Pancreas (tissue), 10 donors: ENCODE results near the gene MYL11. TPM values are rescaled to one million over a fixed set of nuclear protein-coding genes. Genes with fewer than 3 reads are reported as not detected.

Experiments
- ATAC-seq, 4 donors: fragments of 200-7000 bp; cut with Tn5 transposase; one replicate each; pipeline versions ENCODE4 v1.8.0 to v1.9.1; 2020; ENCODE audit warnings: mild to moderate bottlenecking in 4 of 4, moderate library complexity in 4 of 4
- DNase-seq, 6 donors: peaks; one replicate each; pipeline ENCODE4 v3.0.0-alpha.2; 2020
- FAIRE-seq: peaks from 2 replicates; lab custom pipeline; 2012; peaks lifted over from hg19 to GRCh38; lab: Jason Lieb, UNC
- H3K27ac ChIP-seq, 4 donors: fragments of 200-600 bp; sonication (generic); 1 replicate in 3 of 4; 2 replicates in 1 of 4; pipeline versions ENCODE4 v1.5.0 to v1.8.0; 2020
- H3K27me3 ChIP-seq, 4 donors: fragments of 200-600 bp; one replicate each; pipeline ENCODE4 v1.8.0; 2021
- H3K36me3 ChIP-seq, 3 donors: fragments of 200-600 bp; sonication (generic) in 1 of 3; one replicate each; pipeline versions ENCODE4 v1.5.0 to v1.8.0; 2020 to 2021
- H3K4me1 ChIP-seq, 3 donors: fragments of 200-600 bp; one replicate each; pipeline ENCODE4 v1.8.0; 2021
- H3K4me3 ChIP-seq, 4 donors: fragments of 200-600 bp; sonication (generic) in 2 of 4; one replicate each; pipeline versions ENCODE4 v1.5.0 to v1.8.0; 2020 to 2021
- H3K9me3 ChIP-seq, 4 donors: fragments of 200-600 bp; one replicate each; pipeline ENCODE4 v1.8.0; 2021
- WGBS, 2 donors: extraction: QIAGEN DNeasy Blood & Tissue Kit; methylation state at CpG; one replicate each; pipeline ENCODE4 v1.1.7; 2013; 5-methylcytosine and 5-hydroxymethylcytosine counted together
- intact Hi-C, 3 donors: fragments of 100-400 bp; cut with DNase I; formaldehyde crosslinking; loops; one replicate each; pipeline versions ENCODE4 v1.11.1 to v1.14.2; 2022
- polyA plus RNA-seq, 2 donors: library from polyadenylated mRNA; stranded (reverse); fragments of 200-250 nt; gene quantifications; one replicate each; pipeline ENCODE4 v1.2.3, GENCODE V29; 2013
- total RNA-seq, 6 donors: library from RNA; stranded (reverse); fragmentation: NEBNext Ultra II Directional in 4 of 6; extraction: Animal tissue kit (Norgen Biotek cat#: 25700) in 4 of 6; gene quantifications; one replicate each; pipeline versions ENCODE4 v1.2.1 to v1.2.4, GENCODE V29; 2021 to 2023
- TF ChIP-seq, protein P1 (sequence below), 4 donors: fragments of 200-600 bp; sonication (generic) in 3 of 4; IDR thresholded peaks; one replicate each; pipeline versions ENCODE4 v1.5.0 to v1.8.0; 2021; ENCODE audit warnings: antibody characterized with exemption in 4 of 4
- donor health status: healthy with polysubstance abuse.
- donor health status: DM: no; HTN: no; CAD: no; lungs with moderate emphysema.
- donor health status: DM: no; HTN: no; CAD: no.
- donor health status: control.
- donor health status: control.
- donor health status: Bipolar disorder and iron deficiency.
- donor health status: DM: yes; HTN: yes; CAD: no.
- donor health status: DM: no; HTN: no; CAD: no.
- donor health status: DM: no; HTN: no; CAD: no.
- donor health status: DM: yes; HTN: yes; CAD: no.

MYL11 gene
- total and polyA plus RNA-seq, 8 donors: 0.24 to 0.84 (median 0.31) TPM; not detected in 3

DNA sequence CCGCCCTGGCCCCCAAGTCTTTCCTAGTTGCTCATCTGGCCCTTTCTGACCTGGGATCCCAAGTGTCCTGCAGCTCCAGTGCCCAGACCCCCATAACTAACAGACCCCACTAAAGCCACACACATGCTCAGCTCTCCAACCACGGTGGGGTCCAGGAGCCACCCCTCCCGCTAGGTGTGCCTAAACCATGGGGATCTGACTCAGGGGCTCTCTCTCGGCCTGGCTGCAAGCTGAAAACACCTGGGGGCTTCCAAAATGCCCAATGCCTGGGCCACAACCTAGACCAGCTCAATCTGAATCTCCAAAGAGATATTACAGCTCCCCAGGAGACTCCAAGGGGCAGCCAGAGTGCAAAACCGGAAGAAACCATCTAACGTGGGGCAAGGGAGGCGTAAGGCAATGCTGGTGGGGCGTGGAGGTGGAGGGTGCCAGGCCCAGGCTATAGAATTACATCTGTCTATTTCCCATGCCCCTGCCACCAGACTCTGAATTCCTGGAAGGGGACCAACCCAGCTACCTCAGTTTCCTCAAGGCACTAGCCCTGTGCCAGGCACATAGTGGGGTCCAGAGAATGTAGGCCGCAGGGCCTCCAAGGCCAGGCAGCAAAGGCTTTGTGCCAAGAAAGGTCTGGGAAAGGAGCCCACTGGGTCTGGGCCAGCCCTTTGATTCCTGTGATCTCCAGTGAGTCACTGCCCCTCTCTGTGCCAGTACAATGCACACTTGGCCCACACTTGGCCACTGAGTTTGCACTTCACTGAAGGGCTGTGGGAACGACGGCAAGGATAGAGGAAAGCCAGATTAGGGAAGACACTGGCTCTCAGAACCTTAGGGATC, 22.8 kb upstream of the MYL11 start:
- peak overlapping the region; percentile 16 to 63 (median 34) for H3K27ac ChIP-seq
- WGBS, 2 donors: 54 to 56% methylated on average over 11 of the region's 11 CpGs
- ATAC-seq: peak; percentile 60 to 71 (median 70)

DNA sequence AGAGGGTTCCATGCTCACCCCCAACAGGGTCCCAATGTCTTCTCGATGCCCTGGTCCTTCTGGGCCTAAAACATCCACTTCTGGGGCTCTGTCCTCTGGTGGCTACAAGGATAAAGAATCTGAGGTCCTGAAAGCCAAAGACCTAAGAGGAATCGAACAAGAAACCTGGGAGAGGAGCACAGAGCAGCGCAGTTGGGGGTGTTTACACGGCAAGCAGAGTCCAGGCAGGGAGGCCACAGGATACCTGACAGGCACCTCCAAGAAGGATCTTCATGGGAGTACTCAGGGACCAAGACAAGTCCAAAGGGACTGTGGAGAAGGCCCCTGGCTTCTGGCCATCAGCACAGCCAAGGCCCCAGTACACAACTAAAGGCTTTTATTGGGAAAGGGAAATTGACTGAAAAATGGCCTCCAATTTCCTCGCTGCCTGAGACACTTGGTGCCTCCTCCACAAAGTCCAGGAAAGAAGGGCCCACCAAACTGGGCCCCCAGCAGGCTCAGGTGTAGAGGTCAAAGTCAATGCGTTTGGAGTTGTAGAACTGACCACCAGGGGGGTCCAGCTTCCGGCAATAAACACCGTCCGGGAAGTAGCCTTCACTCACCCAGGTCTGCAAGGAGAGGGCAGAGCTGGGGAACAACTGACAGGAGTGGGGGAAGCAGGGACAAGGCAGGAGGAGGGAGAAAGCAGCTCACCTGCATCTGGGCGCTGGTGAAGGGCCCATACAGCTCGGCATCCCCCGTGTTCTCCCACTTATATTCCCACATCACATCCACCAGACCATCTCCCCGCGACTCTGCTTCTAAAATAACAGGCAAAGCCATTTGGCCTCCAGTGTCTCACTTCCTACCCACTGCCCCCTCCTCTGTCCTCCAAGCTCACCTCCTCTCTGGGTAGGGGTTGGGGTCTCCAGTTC, 21.9 kb upstream of the MYL11 start:
- ATAC-seq: no peak
- DNase-seq: peak in 3 of 6 donors; percentile 20 to 41 (median 37)
- no peak overlapping the region for H3K4me3 ChIP-seq
- no peaks in the 10 kb centered on the region for H3K27me3 ChIP-seq
- FAIRE-seq: no peak
- H3K4me1 ChIP-seq: peaks cover 9 to 31% (median 23%) of the 10 kb centered on the region in 3 donors
- intact Hi-C loops: no loop called here
- no peaks in the 10 kb centered on the region for H3K9me3 ChIP-seq
- TF ChIP-seq, protein P1, sequence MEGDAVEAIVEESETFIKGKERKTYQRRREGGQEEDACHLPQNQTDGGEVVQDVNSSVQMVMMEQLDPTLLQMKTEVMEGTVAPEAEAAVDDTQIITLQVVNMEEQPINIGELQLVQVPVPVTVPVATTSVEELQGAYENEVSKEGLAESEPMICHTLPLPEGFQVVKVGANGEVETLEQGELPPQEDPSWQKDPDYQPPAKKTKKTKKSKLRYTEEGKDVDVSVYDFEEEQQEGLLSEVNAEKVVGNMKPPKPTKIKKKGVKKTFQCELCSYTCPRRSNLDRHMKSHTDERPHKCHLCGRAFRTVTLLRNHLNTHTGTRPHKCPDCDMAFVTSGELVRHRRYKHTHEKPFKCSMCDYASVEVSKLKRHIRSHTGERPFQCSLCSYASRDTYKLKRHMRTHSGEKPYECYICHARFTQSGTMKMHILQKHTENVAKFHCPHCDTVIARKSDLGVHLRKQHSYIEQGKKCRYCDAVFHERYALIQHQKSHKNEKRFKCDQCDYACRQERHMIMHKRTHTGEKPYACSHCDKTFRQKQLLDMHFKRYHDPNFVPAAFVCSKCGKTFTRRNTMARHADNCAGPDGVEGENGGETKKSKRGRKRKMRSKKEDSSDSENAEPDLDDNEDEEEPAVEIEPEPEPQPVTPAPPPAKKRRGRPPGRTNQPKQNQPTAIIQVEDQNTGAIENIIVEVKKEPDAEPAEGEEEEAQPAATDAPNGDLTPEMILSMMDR (IDR thresholded peaks at IDR 0.05): no peak
- H3K27ac ChIP-seq: peak overlapping the region; percentile 6 to 63 (median 25)
- 86 to 89% methylated on average over 13 to 14 of the region's 14 CpGs for WGBS, 2 donors
- peaks cover 0 to 20% (median 12%) of the 10 kb centered on the region in 3 donors for H3K36me3 ChIP-seq

More for the DNA sequence above, 22.8 kb upstream of the MYL11 start:
- Histone ChIP-seq H3K4me1 (peaks cover 9 to 31% (median 23%) of the 10 kb centered on the region in 3 donors), H3K9me3 (no peaks in the 10 kb centered on the region), H3K4me3 (no peak overlapping the region), H3K36me3 (peaks cover 0 to 20% (median 12%) of the 10 kb centered on the region in 3 donors), H3K27me3 (no peaks in the 10 kb centered on the region)
- intact Hi-C loops: no loop called here
- FAIRE-seq (no peak), DNase-seq (peak; percentile 83 to 96 (median 94))
- TF ChIP-seq, protein P1 (IDR thresholded peaks at IDR 0.05): no peak

DNA sequence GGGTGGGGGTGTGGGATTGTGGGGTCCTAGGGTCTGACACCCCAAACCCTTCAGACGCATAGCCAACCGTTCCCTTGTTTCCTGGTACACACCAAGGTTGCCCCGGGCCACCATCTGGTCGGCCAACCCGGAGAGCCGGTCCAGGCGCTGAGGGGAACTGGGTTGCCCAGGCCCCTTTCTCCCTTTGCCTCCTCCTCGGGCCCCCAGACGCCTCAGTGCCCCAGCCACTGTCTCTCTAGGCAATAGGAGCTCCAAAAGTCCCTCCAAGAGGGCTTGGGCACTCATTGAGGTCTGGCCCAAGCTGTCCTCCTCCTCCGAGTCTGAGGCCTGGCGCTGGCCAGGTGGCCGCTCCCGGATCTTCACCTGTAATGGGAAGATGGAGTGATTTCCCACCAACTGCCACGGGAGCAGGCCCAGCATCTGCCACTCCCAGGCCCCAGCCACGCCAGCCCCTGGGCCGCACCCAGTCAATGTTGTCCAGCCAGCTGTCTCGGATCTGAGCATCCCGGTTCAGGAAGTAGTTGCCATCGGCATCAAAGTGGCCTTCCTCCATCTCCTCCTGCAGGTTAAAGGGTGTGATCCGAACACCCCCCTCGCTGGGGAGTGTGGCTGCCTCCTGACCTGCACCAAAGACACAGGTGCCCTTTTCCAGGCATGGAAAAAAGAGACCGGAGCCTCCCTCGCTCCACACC, 21.0 kb upstream of the MYL11 start:
- intact Hi-C loops: no loop called here
- H3K4me1 ChIP-seq: peaks cover 9 to 31% (median 23%) of the 10 kb centered on the region in 3 donors
- no peak for ATAC-seq
- H3K27me3 ChIP-seq: no peaks in the 10 kb centered on the region
- H3K27ac ChIP-seq: no peak overlapping the region
- FAIRE-seq: no peak
- 86 to 91% methylated on average over 22 to 23 of the region's 23 CpGs for WGBS, 2 donors
- no peaks in the 10 kb centered on the region for H3K9me3 ChIP-seq
- DNase-seq: peak in 3 of 6 donors; percentile 25 to 76 (median 59)
- H3K36me3 ChIP-seq: peaks cover 0 to 26% (median 15%) of the 10 kb centered on the region in 3 donors
- TF ChIP-seq, protein P1 (IDR thresholded peaks at IDR 0.05): no peak
- peak overlapping the region in 2 of 4 donors; percentile 76 for H3K4me3 ChIP-seq

DNA sequence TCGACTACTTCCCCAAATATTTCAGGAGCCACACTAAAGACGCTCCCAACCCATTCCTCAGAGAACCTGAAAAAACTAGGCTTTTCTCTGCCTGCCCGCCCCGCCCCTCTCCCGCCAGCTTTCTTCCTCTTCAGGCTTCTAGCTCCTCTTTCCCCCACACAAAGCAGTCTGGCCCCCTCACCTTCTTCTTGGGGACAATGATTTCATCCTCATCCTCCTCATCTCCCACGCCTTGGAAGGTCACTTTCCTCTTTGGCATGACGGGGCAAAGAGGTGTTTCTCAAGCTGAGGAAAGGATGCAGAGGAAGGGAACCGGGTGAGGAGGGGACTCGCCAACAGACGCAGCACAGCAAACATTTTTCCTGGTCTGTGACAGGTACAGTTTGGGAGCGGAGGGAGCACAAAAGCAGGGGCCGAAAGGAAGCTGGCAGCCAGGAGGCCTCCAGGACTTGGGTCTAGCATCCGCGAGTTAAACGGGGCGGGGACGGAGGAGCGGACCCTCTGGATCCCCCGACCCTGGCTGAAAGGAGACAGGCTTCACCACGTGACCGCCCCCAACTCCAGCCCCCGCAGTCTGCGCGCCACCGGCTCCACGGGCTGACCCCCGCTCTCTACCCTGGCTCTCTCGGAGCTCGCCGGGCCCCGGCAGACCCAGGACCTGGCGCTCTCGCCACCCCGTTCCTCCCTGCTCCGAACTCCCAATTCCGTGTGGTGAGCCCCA, 20.0 kb upstream of the MYL11 start:
- H3K9me3 ChIP-seq: no peaks in the 10 kb centered on the region
- FAIRE-seq (no peak), ATAC-seq (peak; percentile 11 to 28 (median 27)), DNase-seq (peak in 4 of 6 donors; percentile 33 to 52 (median 40))
- 3 to 4% methylated on average over 36 of the region's 36 CpGs for WGBS, 2 donors
- TF ChIP-seq, protein P1 (IDR thresholded peaks at IDR 0.05): no peak
- no peaks in the 10 kb centered on the region for H3K27me3 ChIP-seq
- peak overlapping the region; percentile 88 to 96 (median 94) for H3K27ac ChIP-seq
- peaks cover 0 to 33% (median 16%) of the 10 kb centered on the region in 3 donors for H3K36me3 ChIP-seq
- intact Hi-C loops: no loop called here
- peak overlapping the region; percentile 70 to 87 (median 76) for H3K4me3 ChIP-seq
- H3K4me1 ChIP-seq: peaks cover 9 to 31% (median 23%) of the 10 kb centered on the region in 3 donors
